ENCODE measurements around the gene MCRS1.

DNA sequence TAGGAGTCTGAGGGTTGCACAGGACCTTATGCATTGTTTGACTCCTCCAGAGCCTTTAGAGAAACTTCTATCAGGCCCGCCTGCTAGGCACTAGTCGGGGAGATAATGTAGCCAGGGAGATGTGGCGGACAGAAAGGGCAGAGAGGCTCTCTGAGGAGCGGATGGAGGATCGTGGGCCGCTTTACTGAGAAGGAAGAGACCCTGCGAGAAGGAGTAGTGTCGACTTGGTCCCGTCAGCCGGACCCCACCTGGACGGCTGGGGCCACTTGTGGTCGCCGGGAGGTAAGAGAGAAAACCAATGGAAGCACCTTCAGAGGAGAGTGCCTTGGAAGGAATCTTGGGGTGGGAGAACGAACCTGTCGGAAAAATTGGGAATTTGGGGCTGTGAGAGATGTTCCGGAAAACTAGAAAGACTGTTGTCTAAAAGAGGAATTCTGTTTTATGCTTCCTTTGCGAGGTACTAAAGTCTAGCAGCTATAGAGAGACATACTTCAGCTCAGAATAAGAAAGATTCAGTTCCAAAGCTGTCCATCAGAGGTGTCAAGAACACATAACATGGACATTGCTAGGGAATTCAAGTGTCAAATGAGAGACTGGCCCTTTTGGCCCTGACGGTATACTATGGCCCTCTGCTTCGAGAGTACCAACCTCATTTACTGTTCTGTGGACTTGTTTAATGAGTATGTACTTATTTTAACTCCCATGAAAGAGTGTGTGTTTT is 660 bp upstream of the MCRS1 start:
- TF ChIP-seq, protein P1, sequence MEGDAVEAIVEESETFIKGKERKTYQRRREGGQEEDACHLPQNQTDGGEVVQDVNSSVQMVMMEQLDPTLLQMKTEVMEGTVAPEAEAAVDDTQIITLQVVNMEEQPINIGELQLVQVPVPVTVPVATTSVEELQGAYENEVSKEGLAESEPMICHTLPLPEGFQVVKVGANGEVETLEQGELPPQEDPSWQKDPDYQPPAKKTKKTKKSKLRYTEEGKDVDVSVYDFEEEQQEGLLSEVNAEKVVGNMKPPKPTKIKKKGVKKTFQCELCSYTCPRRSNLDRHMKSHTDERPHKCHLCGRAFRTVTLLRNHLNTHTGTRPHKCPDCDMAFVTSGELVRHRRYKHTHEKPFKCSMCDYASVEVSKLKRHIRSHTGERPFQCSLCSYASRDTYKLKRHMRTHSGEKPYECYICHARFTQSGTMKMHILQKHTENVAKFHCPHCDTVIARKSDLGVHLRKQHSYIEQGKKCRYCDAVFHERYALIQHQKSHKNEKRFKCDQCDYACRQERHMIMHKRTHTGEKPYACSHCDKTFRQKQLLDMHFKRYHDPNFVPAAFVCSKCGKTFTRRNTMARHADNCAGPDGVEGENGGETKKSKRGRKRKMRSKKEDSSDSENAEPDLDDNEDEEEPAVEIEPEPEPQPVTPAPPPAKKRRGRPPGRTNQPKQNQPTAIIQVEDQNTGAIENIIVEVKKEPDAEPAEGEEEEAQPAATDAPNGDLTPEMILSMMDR (IDR thresholded peaks at IDR 0.05; ENCODE audit: low read length): no peak
- TF ChIP-seq EZH2 (optimal IDR thresholded peaks at IDR 0.05; ENCODE audit: low read depth, low read length) (no peak), EZH2phosphoT487 (IDR thresholded peaks at IDR 0.05; ENCODE audit: low read length) (no peak)
